HEK293T (cell line): Measurements from ENCODE around the gene PCBP3.

Experiments used
- ELF4 ChIP-seq: fragments of 450-650 bp; IDR thresholded peaks from 2 replicates; pipeline ENCODE4 v1.6.1; 2017; ENCODE audit warnings: antibody characterized with exemption
- NFRKB ChIP-seq: fragments of 450-650 bp; IDR thresholded peaks from 2 replicates; pipeline ENCODE4 v1.6.1; 2016; ENCODE audit warnings: mild to moderate bottlenecking, moderate library complexity

DNA sequence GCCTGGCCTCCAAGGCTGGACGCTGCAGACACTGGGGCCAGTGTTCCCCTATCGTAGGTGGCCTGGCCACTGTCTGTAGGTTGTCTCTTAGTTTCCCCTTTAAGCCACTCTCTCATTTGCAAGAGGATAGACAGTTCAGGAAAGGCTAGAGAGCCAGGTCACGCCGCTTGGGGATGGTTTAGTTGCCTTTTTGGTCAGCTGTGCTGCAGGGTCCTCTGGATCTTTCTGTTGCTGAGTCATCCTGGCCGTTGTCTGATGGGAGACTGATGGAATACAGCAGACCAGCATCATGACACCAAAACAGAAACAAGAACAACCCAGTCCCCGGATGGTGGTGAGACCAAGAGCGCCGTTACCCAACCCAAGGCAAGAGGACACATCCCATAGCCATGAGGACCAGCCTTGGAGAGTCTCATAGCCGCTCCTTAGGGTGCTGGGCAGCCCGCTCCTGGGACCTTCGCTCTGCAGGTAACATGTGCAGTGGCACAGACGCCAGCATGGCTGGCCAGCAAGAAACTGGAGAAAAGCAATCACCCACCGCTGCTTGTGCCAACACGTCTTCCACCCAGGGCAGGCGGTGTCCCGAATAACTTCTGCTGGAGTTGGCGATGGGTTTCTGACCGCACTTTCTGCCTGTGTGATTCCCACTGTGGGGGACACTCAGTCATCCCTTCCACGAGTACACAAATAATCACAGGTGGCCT is 258.9 kb downstream of the PCBP3 start:
- TF ChIP-seq NFRKB (no peak), ELF4 (no peak)
